Fibroblast of lung (primary cell): ENCODE measurements around the gene NDUFB2. TPM values are rescaled to one million over a fixed set of nuclear protein-coding genes. Genes with fewer than 3 reads are reported as not detected.
"Not testable (repeated sequence)": the region's sequence is repeated elsewhere in the genome, so short reads cannot be mapped to it uniquely, and the experiment has no call there.

Experiments
- DNase-seq, 2 donors: peaks; one replicate each; pipeline versions ENCODE4 v3.0.0 to v3.0.0-alpha.2; 2010; ENCODE audit warnings: low read depth in 2 of 2
- H2AFZ ChIP-seq: 2 replicates; pipeline ENCODE4 v1.5.1; 2012; ENCODE audit warnings: low read length, control low read depth, inconsistent platforms
- H3K27ac ChIP-seq: 2 replicates; pipeline ENCODE4 v1.5.1; 2011; ENCODE audit warnings: low read length, control low read depth; ENCODE audit not compliant: insufficient read depth
- H3K27me3 ChIP-seq: 2 replicates; pipeline ENCODE4 v1.5.1; 2011; ENCODE audit warnings: mild to moderate bottlenecking, low read length; ENCODE audit not compliant: control insufficient read depth, insufficient read depth
- H3K36me3 ChIP-seq: 2 replicates; pipeline ENCODE4 v1.5.1; 2011; ENCODE audit warnings: low read length; ENCODE audit not compliant: control insufficient read depth, insufficient read depth
- H3K4me1 ChIP-seq: 2 replicates; pipeline ENCODE4 v1.5.1; 2011; ENCODE audit warnings: low read length; ENCODE audit not compliant: control insufficient read depth, insufficient read depth; ENCODE audit errors: extremely low read depth
- H3K4me2 ChIP-seq: 2 replicates; pipeline ENCODE4 v1.5.1; 2011; ENCODE audit warnings: low read length, control low read depth; ENCODE audit not compliant: insufficient read depth; ENCODE audit errors: extremely low read depth
- H3K4me3 ChIP-seq, 4 experiments: fragments of 200-600 bp in 1 of 4; sonication (generic) in 1 of 4; replicated peaks in 1 of 4; 2 replicates each; pipeline ENCODE4 v1.5.1; 2011 to 2016; ENCODE audit warnings: low read length in 4 of 4, low read depth in 3 of 4, mild to moderate bottlenecking in 3 of 4, control low read depth in 2 of 4, inconsistent platforms in 1 of 4, mixed read lengths in 1 of 4; ENCODE audit not compliant: insufficient read depth in 1 of 4; ENCODE audit errors: control extremely low read depth in 1 of 4
- H3K79me2 ChIP-seq: 2 replicates; pipeline ENCODE4 v1.5.1; 2012; ENCODE audit warnings: mild to moderate bottlenecking, low read length, inconsistent platforms; ENCODE audit not compliant: control insufficient read depth, insufficient read depth
- H3K9ac ChIP-seq: 2 replicates; pipeline ENCODE4 v1.5.1; 2011; ENCODE audit warnings: mild to moderate bottlenecking, low read length, control low read depth; ENCODE audit not compliant: insufficient read depth
- H3K9me3 ChIP-seq: 2 replicates; pipeline ENCODE4 v1.5.1; 2012; ENCODE audit warnings: low read depth, low read length; ENCODE audit not compliant: control insufficient read depth, insufficient read depth
- H4K20me1 ChIP-seq: 2 replicates; pipeline ENCODE4 v1.5.1; 2011; ENCODE audit warnings: low read length; ENCODE audit not compliant: control insufficient read depth, insufficient read depth; ENCODE audit errors: extremely low read depth
- CTCF ChIP-seq, 2 donors: IDR thresholded peaks in 1 of 2; conservative IDR thresholded peaks in 1 of 2; 1 replicate in 1 of 2; 2 replicates in 1 of 2; pipeline ENCODE4 v1.5.1; 2011 to 2012; ENCODE audit warnings: low read length in 2 of 2, control low read depth in 1 of 2, inconsistent platforms in 1 of 2, low read depth in 1 of 2, mild to moderate bottlenecking in 1 of 2
- EZH2 ChIP-seq: IDR thresholded peaks from 2 replicates; pipeline ENCODE4 v1.5.1; 2012; ENCODE audit warnings: low read length, control low read depth, mild to moderate bottlenecking; ENCODE audit errors: missing control alignments
- polyA plus RNA-seq, 2 donors: library from polyadenylated mRNA; depleted of rRNA in 1 of 2; stranded (reverse) in 1 of 2; unstranded in 1 of 2; fragments of >200 nt; gene quantifications; 2 replicates each; pipeline ENCODE4 v1.2.1, GENCODE V29; 2011 to 2012; ENCODE audit warnings: missing spikeins in 1 of 2
- total RNA-seq: library from RNA; depleted of rRNA; stranded (reverse); fragments of >200 nt; gene quantifications from 2 replicates; pipeline ENCODE4 v1.2.1, GENCODE V29; 2014

NDUFB2 gene
- total and polyA plus RNA-seq, 2 donors (not counting 1 experiment from before 2014, with no cell fraction given), result 116 to 283 TPM

GRCh38 chr7:140674899-140675701, 21.4 kb upstream of the NDUFB2 start:
- no peak overlapping the region for H3K9ac ChIP-seq
- peak overlapping the region; percentile 48 for H3K4me2 ChIP-seq
- H3K36me3 ChIP-seq, result peaks cover 2% of the 10 kb centered on the region
- H3K9me3 ChIP-seq, result no peaks in the 10 kb centered on the region
- peak; percentile 41 to 77 for DNase-seq
- no peaks in the 10 kb centered on the region for H3K27me3 ChIP-seq
- no peak overlapping the region for H2AFZ ChIP-seq
- H3K4me3 ChIP-seq, result no peak overlapping the region
- no peaks in the 10 kb centered on the region for H3K79me2 ChIP-seq
- no peaks in the 10 kb centered on the region for H4K20me1 ChIP-seq
- peak; percentile 52 to 69 for TF ChIP-seq CTCF (conservative IDR thresholded peaks at IDR 0.05 in 1 of 2, IDR thresholded peaks at IDR 0.05 in 1 of 2; ENCODE audit: low read depth in 1 of 2, low read length in 2 of 2)
- no peak for TF ChIP-seq EZH2
- no peak overlapping the region for H3K27ac ChIP-seq
- peaks cover 4% of the 10 kb centered on the region for H3K4me1 ChIP-seq

DNA sequence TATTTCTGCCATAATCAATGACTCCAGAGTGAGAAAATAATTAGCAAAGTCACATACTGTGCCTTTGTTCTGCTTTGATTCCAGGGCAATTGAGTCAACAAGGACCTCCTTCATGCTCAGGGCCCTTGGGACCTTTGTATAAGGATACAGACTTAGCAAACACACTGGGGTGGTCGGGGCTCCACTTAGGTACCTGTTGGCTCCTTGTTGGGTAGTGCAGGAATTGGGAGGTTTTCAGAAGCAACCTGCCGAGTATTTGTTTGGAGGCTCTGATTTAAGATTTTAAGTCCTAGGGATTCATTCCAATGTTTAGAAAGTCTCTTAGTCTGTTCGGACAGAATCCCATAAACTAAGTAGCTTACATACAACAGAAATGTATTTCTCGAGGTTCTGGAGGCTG, 20.8 kb upstream of the NDUFB2 start:
- Histone ChIP-seq H3K27me3 (no peaks in the 10 kb centered on the region), H3K9ac (no peak overlapping the region), H2AFZ (no peak overlapping the region), H3K79me2 (no peaks in the 10 kb centered on the region), H3K4me2 (no peak overlapping the region), H3K4me1 (peaks cover 4% of the 10 kb centered on the region), H3K36me3 (peaks cover 2% of the 10 kb centered on the region), H3K27ac (no peak overlapping the region), H4K20me1 (no peaks in the 10 kb centered on the region), H3K9me3 (no peaks in the 10 kb centered on the region), H3K4me3 (no peak overlapping the region)
- TF ChIP-seq CTCF (conservative IDR thresholded peaks at IDR 0.05 in 1 of 2, IDR thresholded peaks at IDR 0.05 in 1 of 2; ENCODE audit: low read depth in 1 of 2, low read length in 2 of 2) (no peak), EZH2 (no peak)
- no peak for DNase-seq

DNA sequence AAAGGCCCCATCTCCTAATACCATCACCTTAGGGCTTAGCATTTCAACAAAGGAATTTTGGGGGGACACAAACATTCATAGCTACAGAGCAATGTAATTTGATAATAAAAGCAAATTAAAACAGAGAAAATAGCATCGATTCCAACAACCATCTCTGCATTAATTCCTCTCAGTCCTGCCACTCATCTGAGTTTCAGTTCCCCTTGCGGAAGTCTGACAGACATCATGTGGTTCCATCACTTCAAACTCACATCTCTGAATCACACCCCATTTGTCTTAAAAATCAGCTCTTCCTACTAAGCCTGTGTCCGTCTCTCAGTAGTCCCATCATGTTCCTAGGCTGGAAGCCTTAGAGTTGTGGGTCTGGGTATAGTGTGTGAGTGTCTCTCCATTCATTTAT, 20.2 kb upstream of the NDUFB2 start:
- no peaks in the 10 kb centered on the region for H3K79me2 ChIP-seq
- H3K27ac ChIP-seq, result no peak overlapping the region
- TF ChIP-seq EZH2, result no peak
- TF ChIP-seq CTCF (conservative IDR thresholded peaks at IDR 0.05 in 1 of 2, IDR thresholded peaks at IDR 0.05 in 1 of 2; ENCODE audit: low read depth in 1 of 2, low read length in 2 of 2), result no peak
- no peak for DNase-seq
- H3K9ac ChIP-seq, result no peak overlapping the region
- no peak overlapping the region for H3K4me2 ChIP-seq
- H3K4me1 ChIP-seq, result peaks cover 4% of the 10 kb centered on the region
- H2AFZ ChIP-seq, result no peak overlapping the region
- no peaks in the 10 kb centered on the region for H3K9me3 ChIP-seq
- no peaks in the 10 kb centered on the region for H4K20me1 ChIP-seq
- peaks cover 4% of the 10 kb centered on the region for H3K36me3 ChIP-seq
- H3K27me3 ChIP-seq, result no peaks in the 10 kb centered on the region
- H3K4me3 ChIP-seq, result no peak overlapping the region

- H2AFZ ChIP-seq, H3K4me2 ChIP-seq, H3K27me3 ChIP-seq, DNase-seq, H3K27ac ChIP-seq, H3K36me3 ChIP-seq, H3K9ac ChIP-seq, H3K4me1 ChIP-seq, H4K20me1 ChIP-seq, H3K9me3 ChIP-seq, H3K4me3 ChIP-seq, H3K79me2 ChIP-seq: not testable (repeated sequence)
Observed at GRCh38 chr7:140676956-140677355, 19.6 kb upstream of the NDUFB2 start.
